MM.1S (cell line): ENCODE data around the gene SIRT6.

ENCODE experiments used
- DNase-seq: peaks from one replicate; pipeline ENCODE4 v3.0.0-alpha.2; 2015
- H2AFZ ChIP-seq: fragments of 300-600 bp; sonication (generic); 2 replicates; pipeline ENCODE4 v1.6.0; 2016; ENCODE audit warnings: antibody characterized with exemption, low read length
- H3F3A ChIP-seq: fragments of 300-600 bp; sonication (generic); 2 replicates; pipeline ENCODE4 v1.6.1; 2016; ENCODE audit warnings: mild to moderate bottlenecking, antibody characterized with exemption, low read length, moderate library complexity, mixed read lengths; ENCODE audit not compliant: insufficient read depth
- H3K27ac ChIP-seq: fragments of 300-600 bp; sonication (generic); 2 replicates; pipeline ENCODE4 v1.5.1; 2016; ENCODE audit warnings: mild to moderate bottlenecking, low read length
- H3K27me3 ChIP-seq: fragments of 300-600 bp; sonication (generic); replicated peaks from 2 replicates; pipeline ENCODE4 v1.6.0; 2016; ENCODE audit warnings: low read length; ENCODE audit not compliant: insufficient read depth
- H3K36me3 ChIP-seq: fragments of 300-600 bp; sonication (generic); replicated peaks from 2 replicates; pipeline ENCODE4 v1.6.1; 2016; ENCODE audit warnings: mild to moderate bottlenecking, low read length, mixed read lengths; ENCODE audit not compliant: insufficient read depth
- H3K4me1 ChIP-seq: fragments of 300-600 bp; sonication (generic); 2 replicates; pipeline ENCODE4 v1.6.1; 2016; ENCODE audit warnings: low read length, mixed read lengths
- H3K4me2 ChIP-seq: fragments of 300-600 bp; sonication (generic); 2 replicates; pipeline ENCODE4 v1.6.0; 2016; ENCODE audit warnings: low read depth, low read length
- H3K4me3 ChIP-seq: fragments of 300-600 bp; sonication (generic); 2 replicates; pipeline ENCODE4 v1.5.1; 2016; ENCODE audit warnings: low read length, mixed read lengths
- H3K79me2 ChIP-seq: fragments of 300-600 bp; sonication (generic); 2 replicates; pipeline ENCODE4 v1.6.1; 2016; ENCODE audit warnings: mixed run types, low read length, mixed read lengths
- H3K9ac ChIP-seq: fragments of 300-600 bp; sonication (generic); 2 replicates; pipeline ENCODE4 v1.6.1; 2016; ENCODE audit warnings: low read length, mixed read lengths
- H3K9me2 ChIP-seq: fragments of 300-600 bp; sonication (generic); replicated peaks from 2 replicates; pipeline ENCODE4 v1.6.1; 2016; ENCODE audit warnings: mild to moderate bottlenecking, low read length, mixed read lengths; ENCODE audit not compliant: insufficient read depth
- H3K9me3 ChIP-seq: fragments of 300-600 bp; sonication (generic); replicated peaks from 2 replicates; pipeline ENCODE4 v1.6.1; 2016; ENCODE audit warnings: mild to moderate bottlenecking, low read length, mixed read lengths; ENCODE audit not compliant: insufficient read depth
- H4K20me1 ChIP-seq: fragments of 300-600 bp; sonication (generic); 2 replicates; pipeline ENCODE4 v1.6.1; 2016; ENCODE audit warnings: mild to moderate bottlenecking, low read length, moderate library complexity, mixed read lengths; ENCODE audit not compliant: insufficient read depth
- EZH2 ChIP-seq: fragments of 300-600 bp; sonication (generic); optimal IDR thresholded peaks from 2 replicates; pipeline ENCODE3; 2017; ENCODE audit warnings: low read depth, mild to moderate bottlenecking, antibody characterized with exemption, low read length, mixed read lengths
- EZH2phosphoT487 ChIP-seq: fragments of 300-600 bp; sonication (generic); IDR thresholded peaks from 2 replicates; pipeline ENCODE4 v1.6.1; 2018; ENCODE audit warnings: antibody characterized with exemption, low read length
- TF ChIP-seq, protein P1 (sequence below): fragments of 300-600 bp; sonication (generic); IDR thresholded peaks from 2 replicates; pipeline ENCODE4 v1.5.1; 2016; ENCODE audit warnings: antibody characterized with exemption, low read length, mixed read lengths

SIRT6 gene

DNA sequence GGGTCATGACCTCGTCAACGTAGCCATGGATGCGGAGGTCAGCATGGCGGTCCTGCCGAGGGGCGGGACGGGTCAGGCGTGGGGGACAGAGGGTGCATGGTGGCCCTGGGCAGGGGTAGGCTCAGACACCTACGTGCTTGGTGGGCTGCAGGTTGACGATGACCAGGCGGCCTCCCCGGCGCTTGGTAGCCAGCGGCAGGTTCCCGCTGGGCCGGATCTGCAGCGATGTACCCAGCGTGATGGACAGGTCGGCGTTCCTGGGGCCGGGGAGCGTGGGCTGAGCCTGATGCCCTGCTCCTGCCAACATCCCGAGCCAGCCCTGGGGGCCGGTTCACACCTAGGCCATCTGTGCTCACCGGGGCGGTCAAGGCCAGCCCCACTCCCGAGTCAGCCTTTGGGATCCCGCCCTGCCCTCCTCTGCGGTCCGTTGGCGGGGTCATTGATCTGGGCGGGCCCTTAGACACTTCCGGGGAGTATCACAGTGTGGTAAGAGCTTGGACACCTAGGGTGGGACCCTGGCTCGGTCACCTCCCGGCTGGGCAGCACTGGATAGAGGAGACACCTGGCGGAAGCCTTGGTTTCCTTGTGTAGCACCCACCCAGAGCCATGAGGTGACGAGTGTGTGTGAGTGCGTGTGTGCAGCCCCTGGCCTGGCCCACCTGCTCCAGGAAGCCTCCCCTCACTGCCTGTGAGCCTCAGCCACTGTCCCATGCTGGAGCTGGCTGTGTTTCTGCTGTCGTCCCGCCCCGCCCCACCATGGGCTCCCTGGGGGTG is 7.3 kb downstream of the SIRT6 start:
- Histone ChIP-seq H3K4me2 (no peak overlapping the region), H3K4me3 (no peak overlapping the region), H3K9me2 (no peaks in the 10 kb centered on the region), H3K4me1 (no peaks in the 10 kb centered on the region; the same call in 1 of the 2 replicates), H3K79me2 (no peaks in the 10 kb centered on the region), H4K20me1 (peaks cover 7% of the 10 kb centered on the region; the same call in 1 of the 2 replicates), H3K9me3 (no peaks in the 10 kb centered on the region), H3F3A (no peaks in the 10 kb centered on the region), H3K36me3 (no peaks in the 10 kb centered on the region), H3K9ac (no peak overlapping the region), H2AFZ (no peak overlapping the region), H3K27me3 (peaks cover 27% of the 10 kb centered on the region), H3K27ac (no peak overlapping the region)
- DNase-seq, result no peak
- TF ChIP-seq EZH2phosphoT487 (no peak), EZH2 (no peak)
- TF ChIP-seq, protein P1, sequence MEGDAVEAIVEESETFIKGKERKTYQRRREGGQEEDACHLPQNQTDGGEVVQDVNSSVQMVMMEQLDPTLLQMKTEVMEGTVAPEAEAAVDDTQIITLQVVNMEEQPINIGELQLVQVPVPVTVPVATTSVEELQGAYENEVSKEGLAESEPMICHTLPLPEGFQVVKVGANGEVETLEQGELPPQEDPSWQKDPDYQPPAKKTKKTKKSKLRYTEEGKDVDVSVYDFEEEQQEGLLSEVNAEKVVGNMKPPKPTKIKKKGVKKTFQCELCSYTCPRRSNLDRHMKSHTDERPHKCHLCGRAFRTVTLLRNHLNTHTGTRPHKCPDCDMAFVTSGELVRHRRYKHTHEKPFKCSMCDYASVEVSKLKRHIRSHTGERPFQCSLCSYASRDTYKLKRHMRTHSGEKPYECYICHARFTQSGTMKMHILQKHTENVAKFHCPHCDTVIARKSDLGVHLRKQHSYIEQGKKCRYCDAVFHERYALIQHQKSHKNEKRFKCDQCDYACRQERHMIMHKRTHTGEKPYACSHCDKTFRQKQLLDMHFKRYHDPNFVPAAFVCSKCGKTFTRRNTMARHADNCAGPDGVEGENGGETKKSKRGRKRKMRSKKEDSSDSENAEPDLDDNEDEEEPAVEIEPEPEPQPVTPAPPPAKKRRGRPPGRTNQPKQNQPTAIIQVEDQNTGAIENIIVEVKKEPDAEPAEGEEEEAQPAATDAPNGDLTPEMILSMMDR, result no peak

DNA sequence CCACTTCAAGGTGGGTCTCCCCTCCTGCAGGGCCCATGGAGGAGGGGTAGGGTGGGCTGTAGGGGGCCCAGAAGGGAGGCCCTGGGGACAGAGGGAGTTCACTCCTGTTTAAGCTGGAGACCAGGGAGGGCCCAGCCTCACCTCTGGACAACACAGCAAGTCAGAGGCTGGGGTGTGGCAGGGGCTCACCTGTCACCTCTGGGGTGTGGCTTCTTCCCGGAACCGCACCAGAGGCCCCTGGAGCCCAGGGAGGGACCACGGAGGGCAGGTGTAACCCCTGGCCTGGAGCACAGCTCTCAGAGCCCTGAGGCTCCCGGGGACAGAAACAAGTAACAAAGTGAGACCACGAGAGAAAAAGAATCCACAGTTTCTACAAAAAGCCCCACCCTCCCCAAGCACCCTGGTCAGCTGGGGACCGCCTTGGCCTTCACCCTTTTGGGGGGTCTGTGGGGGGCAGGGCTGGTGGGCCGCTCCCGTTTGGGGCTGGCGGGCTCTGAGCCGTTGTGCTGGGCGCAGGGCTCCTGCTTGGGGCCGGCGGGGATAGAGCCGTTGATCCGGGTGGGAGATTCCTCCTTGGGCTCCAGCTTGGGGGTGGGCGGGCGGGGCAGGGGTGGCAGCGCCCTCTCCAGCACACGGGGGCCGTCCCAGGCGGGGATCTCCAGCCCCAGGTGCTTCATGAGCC is 8.0 kb downstream of the SIRT6 start:
- Histone ChIP-seq H3K4me1 (no peaks in the 10 kb centered on the region), H3K9ac (no peak overlapping the region), H3K36me3 (no peaks in the 10 kb centered on the region), H2AFZ (no peak overlapping the region), H4K20me1 (peaks cover 7% of the 10 kb centered on the region; the same call in 1 of the 2 replicates), H3K79me2 (no peaks in the 10 kb centered on the region), H3K27me3 (peaks cover 35% of the 10 kb centered on the region), H3K9me3 (no peaks in the 10 kb centered on the region), H3K4me3 (no peak overlapping the region), H3K4me2 (no peak overlapping the region), H3K27ac (no peak overlapping the region), H3K9me2 (no peaks in the 10 kb centered on the region), H3F3A (no peaks in the 10 kb centered on the region)
- DNase-seq, result no peak
- TF ChIP-seq, protein P1, result no peak
- TF ChIP-seq EZH2, result no peak
- no peak for TF ChIP-seq EZH2phosphoT487

DNA sequence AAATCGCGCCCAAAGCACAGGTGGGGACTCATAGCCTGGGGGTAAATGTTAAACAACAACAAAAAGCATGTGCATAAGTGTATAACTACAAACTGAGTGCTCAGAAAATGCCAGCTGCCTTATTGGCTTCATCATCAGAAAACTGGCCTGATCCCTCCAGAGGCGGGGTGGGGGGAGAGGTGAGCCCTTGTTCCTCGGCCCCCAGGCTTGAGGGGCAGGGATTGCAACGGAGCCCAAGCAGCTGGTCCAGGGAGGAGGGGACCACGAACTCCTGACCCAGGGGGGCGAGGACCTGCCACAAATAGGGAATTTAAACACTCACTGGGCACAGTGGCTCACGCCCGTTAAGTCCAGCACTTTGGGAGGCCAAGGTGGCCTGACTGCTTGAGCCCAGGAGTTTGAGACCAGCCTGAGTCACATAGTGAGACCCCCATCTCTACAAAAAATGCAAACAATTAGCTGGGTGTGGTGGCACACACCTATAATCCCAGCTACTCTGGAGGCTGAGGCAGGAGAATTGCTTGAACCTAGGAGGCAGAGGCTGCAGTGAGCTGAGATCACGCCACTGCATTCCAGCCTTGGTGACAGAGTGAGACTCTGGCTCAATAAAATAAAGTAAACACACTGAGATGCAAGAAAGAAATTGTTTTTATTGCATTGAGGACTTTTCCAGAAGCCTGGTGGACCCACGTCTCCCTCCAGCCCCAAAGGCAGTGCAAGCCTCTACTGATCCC is 8.7 kb downstream of the SIRT6 start:
- DNase-seq, result no peak
- Histone ChIP-seq H3F3A (no peaks in the 10 kb centered on the region), H3K4me3 (no peak overlapping the region)

More for the DNA sequence above, 8.7 kb downstream of the SIRT6 start:
- Histone ChIP-seq H3K9me2 (no peaks in the 10 kb centered on the region), H3K27me3 (peaks cover 42% of the 10 kb centered on the region), H3K36me3 (no peaks in the 10 kb centered on the region), H3K4me2 (no peak overlapping the region), H3K4me1 (no peaks in the 10 kb centered on the region), H3K9me3 (no peaks in the 10 kb centered on the region), H3K9ac (no peak overlapping the region), H3K27ac (no peak overlapping the region), H3K79me2 (no peaks in the 10 kb centered on the region), H2AFZ (no peak overlapping the region), H4K20me1 (peaks cover 7% of the 10 kb centered on the region; the same call in 1 of the 2 replicates)
- TF ChIP-seq, protein P1, result no peak
- TF ChIP-seq EZH2phosphoT487 (no peak), EZH2 (no peak)
